Limb (tissue), 2 donors: ENCODE measurements around the gene HFM1.
"Not testable (repeated sequence)": the region's sequence is repeated elsewhere in the genome, so short reads cannot be mapped to it uniquely, and the experiment has no call there.

Experiments used
- DNase-seq, 2 donors: peaks; one replicate each; pipeline ENCODE4 v3.0.0-alpha.2; 2016; ENCODE audit errors: extremely low spot score in 2 of 2

The HFM1 gene

GRCh38 chr1:91349524-91349923 is 55.1 kb downstream of the HFM1 start:
- DNase-seq = no peak

- DNase-seq = no peak
These were observed 57.8 kb downstream of the HFM1 start for GRCh38 chr1:91346824-91347223.

GRCh38 chr1:91345395-91346005 is 59.1 kb downstream of the HFM1 start:
- no peak for DNase-seq

GRCh38 chr1:91338501-91338900 is 66.1 kb downstream of the HFM1 start:
- no peak for DNase-seq

- DNase-seq = no peak
These were observed 69.0 kb downstream of the HFM1 start for GRCh38 chr1:91335603-91336002.

GRCh38 chr1:91334856-91335255 is 69.8 kb downstream of the HFM1 start:
- DNase-seq = no peak

GRCh38 chr1:91325456-91325855 is 79.2 kb downstream of the HFM1 start:
- DNase-seq = no peak

GRCh38 chr1:91314643-91315042 is 90.0 kb downstream of the HFM1 start:
- DNase-seq = no peak

GRCh38 chr1:91311672-91312071 is 93.0 kb downstream of the HFM1 start:
- no peak for DNase-seq

- no peak for DNase-seq
These were observed 96.1 kb downstream of the HFM1 start for GRCh38 chr1:91308544-91308943.

- DNase-seq = no peak
These were observed 96.7 kb downstream of the HFM1 start for GRCh38 chr1:91307784-91308409.

GRCh38 chr1:91303165-91303564 is 101.5 kb downstream of the HFM1 start:
- DNase-seq = no peak

GRCh38 chr1:91288843-91289553 is 115.6 kb downstream of the HFM1 start:
- not testable (repeated sequence) for DNase-seq

- DNase-seq = not testable (repeated sequence)
These were observed 117.7 kb downstream of the HFM1 start for GRCh38 chr1:91286962-91287317.

- DNase-seq = not testable (repeated sequence)
These were observed 118.2 kb downstream of the HFM1 start for GRCh38 chr1:91286259-91286961.

- no peak for DNase-seq
These were observed 121.3 kb downstream of the HFM1 start for GRCh38 chr1:91283421-91283726.

- DNase-seq = peak; percentile 72 to 81
These were observed 121.8 kb downstream of the HFM1 start for GRCh38 chr1:91282695-91283420.

GRCh38 chr1:91281782-91282181 is 122.9 kb downstream of the HFM1 start:
- DNase-seq = no peak

GRCh38 chr1:91278754-91279153 is 125.9 kb downstream of the HFM1 start:
- DNase-seq = peak in 1 of 2 donors; percentile 49

GRCh38 chr1:91273875-91274274 is 130.8 kb downstream of the HFM1 start:
- no peak for DNase-seq

GRCh38 chr1:91261655-91262054 is 143.0 kb downstream of the HFM1 start:
- no peak for DNase-seq

GRCh38 chr1:91245435-91245834 is 159.2 kb downstream of the HFM1 start:
- DNase-seq = no peak
